Cardiac fibroblast (primary cell): ENCODE results near the gene ZNF446.
"Not testable (repeated sequence)": the region's sequence is repeated elsewhere in the genome, so short reads cannot be mapped to it uniquely, and the experiment has no call there.

ENCODE experiments used
- DNase-seq, 2 donors: peaks; one replicate each; pipeline versions ENCODE4 v3.0.0 to v3.0.0-alpha.2; 2010; ENCODE audit warnings: low read depth in 2 of 2
- H3K4me3 ChIP-seq, 2 donors: replicated peaks in 1 of 2; 1 replicate in 1 of 2; 2 replicates in 1 of 2; pipeline ENCODE4 v1.5.1; 2011; ENCODE audit warnings: low read depth in 2 of 2, low read length in 2 of 2, mild to moderate bottlenecking in 2 of 2, moderate library complexity in 1 of 2
- TF ChIP-seq, protein P1 (sequence below): IDR thresholded peaks from one replicate; pipeline ENCODE4 v1.5.1; 2011; ENCODE audit warnings: low read depth, mild to moderate bottlenecking, low read length, inconsistent platforms

ZNF446 gene

DNA sequence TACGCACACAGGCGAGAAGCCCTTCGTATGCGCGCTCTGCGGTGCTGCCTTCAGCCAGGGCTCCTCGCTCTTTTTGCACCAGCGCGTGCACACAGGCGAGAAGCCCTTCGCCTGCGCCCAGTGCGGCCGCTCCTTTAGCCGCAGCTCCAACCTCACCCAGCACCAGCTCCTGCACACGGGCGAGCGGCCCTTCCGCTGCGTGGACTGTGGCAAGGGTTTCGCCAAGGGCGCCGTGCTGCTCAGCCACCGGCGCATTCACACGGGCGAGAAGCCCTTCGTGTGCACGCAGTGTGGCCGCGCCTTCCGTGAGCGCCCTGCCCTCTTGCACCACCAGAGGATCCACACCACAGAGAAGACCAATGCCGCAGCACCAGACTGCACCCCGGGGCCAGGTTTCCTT is 20.0 kb upstream of the ZNF446 start:
- TF ChIP-seq, protein P1, sequence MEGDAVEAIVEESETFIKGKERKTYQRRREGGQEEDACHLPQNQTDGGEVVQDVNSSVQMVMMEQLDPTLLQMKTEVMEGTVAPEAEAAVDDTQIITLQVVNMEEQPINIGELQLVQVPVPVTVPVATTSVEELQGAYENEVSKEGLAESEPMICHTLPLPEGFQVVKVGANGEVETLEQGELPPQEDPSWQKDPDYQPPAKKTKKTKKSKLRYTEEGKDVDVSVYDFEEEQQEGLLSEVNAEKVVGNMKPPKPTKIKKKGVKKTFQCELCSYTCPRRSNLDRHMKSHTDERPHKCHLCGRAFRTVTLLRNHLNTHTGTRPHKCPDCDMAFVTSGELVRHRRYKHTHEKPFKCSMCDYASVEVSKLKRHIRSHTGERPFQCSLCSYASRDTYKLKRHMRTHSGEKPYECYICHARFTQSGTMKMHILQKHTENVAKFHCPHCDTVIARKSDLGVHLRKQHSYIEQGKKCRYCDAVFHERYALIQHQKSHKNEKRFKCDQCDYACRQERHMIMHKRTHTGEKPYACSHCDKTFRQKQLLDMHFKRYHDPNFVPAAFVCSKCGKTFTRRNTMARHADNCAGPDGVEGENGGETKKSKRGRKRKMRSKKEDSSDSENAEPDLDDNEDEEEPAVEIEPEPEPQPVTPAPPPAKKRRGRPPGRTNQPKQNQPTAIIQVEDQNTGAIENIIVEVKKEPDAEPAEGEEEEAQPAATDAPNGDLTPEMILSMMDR, result no peak
- no peak overlapping the region for H3K4me3 ChIP-seq
- DNase-seq, result no peak

DNA sequence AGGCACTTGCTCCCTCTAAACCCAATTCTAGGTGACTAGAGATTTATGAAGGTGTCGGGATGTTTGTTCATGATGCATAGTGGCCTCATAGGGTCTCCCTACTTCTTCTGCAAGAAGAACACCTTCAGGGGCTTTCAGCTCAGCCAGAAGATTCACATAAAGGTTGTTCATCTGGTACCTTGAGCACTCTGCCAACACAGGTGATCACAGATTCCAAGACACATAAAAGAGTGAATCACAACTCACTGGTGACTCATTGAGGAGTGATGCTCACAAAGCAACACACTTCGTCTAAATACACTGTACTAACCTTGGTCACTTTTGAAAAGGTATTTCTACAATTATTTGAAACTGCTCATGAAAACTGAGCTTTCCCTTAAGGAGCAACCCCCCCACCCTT is 16.1 kb upstream of the ZNF446 start:
- DNase-seq, result no peak
- TF ChIP-seq, protein P1, result no peak

DNA sequence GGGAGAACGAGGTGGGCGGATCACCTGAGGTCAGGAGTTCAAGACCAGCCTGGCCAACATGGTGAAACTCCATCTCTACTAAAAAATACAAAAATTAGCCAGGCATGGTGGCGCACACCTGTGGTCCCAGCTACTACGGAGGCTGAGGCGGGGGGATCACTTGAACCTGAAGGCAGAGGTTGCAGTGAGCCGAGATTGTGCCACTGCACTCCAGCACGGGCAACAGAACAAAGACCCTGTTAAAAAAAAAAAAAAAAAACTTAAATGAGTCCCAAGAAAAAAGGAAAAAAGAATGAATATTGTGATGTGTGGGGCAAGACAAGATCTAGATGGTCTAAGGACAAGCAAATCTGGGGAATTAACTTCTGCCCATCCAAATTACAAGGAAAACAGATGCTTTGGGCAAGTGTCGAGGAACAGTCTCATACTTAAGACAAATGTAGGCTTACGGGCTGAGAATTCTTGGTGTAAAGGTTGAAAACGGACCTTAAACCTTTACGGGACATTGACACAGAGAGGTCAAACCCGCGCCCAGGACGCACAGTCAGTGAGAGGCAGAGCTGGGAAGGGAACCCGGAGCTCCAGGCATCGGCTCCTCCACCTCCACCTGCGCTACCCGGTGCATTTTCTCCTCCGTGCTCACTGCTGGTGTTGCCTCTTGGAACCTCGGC is 9.9 kb upstream of the ZNF446 start:
- peak overlapping the region; percentile 78 to 90 for H3K4me3 ChIP-seq
- no peak for DNase-seq
- TF ChIP-seq, protein P1, result no peak

More for the DNA sequence above, 16.1 kb upstream of the ZNF446 start:
- H3K4me3 ChIP-seq, result no peak overlapping the region

DNA sequence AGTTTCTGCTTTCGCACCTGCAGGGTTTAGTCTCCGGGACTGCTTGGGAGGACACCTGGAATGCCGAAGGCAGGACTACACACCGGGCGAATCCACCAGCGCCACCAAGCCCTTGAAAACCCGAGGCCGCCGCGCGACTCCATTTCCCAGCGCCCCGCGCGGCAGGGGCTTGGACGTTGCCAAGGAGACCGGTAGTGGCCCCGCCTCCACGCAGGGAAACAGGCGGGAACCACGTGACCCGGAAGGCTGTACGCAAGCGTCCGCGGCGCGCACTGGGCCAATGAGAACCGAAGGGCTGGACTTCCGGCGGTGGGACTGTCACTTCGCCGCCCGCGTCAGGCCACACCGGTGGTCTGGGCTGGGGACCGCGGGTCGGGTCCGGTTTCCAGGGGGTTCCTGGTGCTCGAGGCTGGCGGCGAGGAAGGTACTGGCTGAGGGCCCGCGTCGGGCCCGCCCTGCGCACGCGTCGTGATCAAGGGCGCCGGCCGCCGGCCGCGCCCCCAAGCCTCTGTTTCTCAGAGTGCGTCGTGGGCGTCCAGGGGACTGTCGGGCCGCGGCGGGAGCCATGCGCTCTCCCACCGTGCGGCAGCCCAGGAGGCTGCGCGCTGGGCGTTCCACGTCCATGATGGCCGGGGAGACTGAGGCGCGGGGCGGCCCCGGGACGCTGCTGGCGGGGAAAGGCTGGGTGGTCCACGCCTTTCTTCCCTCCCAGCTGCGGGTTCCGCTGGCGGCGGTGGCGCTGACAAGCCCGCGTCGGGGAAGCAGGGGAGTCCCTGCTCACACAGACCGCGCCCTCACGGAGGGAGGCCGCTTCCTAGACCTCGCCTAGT is 9.2 kb upstream of the ZNF446 start, which contains the start of gene ZNF324:
TSS of gene ZNF324 (plus strand) at position 321 of the 830 bp plus-strand sequence. CDS start 2,106 bp downstream, outside the sequence.
- TF ChIP-seq, protein P1, result no peak
- DNase-seq, result peak; percentile 96
- H3K4me3 ChIP-seq, result peak within 1 kb of the TSS; percentile 78 to 90

GRCh38 chr19:58468216-58468839 is 7.8 kb upstream of the ZNF446 start:
- peak overlapping the region in 1 of 2 donors; percentile 21 for H3K4me3 ChIP-seq
- no peak for DNase-seq
- TF ChIP-seq, protein P1, result no peak

DNA sequence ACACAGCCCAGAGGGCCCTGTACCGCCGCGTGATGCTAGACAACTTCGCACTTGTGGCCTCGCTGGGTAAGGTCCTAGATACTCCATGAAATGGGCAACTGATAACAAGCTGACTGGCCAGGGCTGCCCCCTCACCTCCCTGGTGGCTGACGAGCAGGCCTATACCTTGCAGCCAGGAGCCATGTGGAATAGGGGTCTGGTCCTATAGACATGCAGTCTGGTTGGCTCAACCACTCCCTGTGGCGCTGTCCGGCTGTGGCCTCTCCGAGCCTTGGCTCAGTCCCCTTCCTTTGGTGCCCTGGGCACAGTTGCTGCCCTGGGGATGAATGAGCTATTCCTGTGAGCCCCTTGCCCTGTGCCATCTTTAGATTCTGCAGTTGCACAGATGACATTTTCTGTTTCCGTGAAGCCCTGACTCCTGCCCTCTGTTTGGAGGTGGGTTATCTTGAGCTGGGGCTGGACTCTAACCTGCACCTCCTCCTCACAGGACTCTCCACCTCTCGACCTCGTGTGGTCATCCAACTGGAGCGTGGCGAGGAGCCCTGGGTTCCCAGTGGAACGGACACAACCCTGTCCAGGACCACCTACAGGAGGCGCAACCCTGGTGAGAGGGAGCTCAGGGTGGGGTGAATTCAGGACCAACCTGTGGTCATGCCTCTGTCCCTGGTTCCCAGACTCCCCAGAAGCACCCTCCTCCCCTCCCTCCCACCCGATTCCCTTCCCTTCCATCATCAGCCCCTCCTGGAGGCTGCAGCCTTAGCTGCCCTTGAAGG is 6.7 kb upstream of the ZNF446 start:
- no peak overlapping the region for H3K4me3 ChIP-seq
- no peak for DNase-seq
- TF ChIP-seq, protein P1, result no peak

DNA sequence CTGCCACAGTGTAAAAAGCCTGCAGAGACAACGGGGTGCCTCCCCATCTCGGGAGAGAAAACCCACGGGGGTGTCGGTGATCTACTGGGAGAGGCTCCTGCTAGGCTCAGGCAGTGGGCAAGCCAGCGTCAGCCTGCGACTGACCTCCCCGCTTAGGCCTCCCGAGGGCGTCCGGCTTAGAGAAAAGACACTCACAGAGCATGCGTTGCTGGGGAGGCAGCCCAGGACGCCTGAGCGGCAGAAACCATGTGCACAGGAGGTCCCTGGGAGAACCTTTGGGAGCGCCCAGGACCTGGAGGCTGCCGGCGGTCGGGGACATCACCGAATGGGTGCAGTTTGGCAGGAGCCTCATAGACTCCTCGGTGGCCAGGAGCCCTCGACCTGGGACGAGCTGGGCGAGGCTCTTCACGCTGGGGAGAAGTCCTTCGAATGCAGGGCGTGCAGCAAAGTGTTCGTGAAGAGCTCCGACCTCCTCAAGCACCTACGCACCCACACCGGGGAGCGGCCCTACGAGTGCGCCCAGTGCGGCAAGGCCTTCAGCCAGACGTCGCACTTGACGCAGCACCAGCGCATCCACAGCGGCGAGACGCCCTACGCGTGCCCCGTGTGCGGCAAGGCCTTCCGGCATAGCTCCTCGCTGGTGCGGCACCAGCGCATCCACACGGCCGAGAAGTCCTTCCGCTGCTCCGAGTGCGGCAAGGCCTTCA is 5.2 kb upstream of the ZNF446 start:
- DNase-seq, H3K4me3 ChIP-seq: not testable (repeated sequence)
